ENCODE measurements around the gene TTYH3.
A peak's percentile ranks its signal among the peaks of the same experiment; 100 is the strongest.
"Not testable (repeated sequence)": the region's sequence is repeated elsewhere in the genome, so short reads cannot be mapped to it uniquely, and the experiment has no call there.

TTYH3 gene

DNA sequence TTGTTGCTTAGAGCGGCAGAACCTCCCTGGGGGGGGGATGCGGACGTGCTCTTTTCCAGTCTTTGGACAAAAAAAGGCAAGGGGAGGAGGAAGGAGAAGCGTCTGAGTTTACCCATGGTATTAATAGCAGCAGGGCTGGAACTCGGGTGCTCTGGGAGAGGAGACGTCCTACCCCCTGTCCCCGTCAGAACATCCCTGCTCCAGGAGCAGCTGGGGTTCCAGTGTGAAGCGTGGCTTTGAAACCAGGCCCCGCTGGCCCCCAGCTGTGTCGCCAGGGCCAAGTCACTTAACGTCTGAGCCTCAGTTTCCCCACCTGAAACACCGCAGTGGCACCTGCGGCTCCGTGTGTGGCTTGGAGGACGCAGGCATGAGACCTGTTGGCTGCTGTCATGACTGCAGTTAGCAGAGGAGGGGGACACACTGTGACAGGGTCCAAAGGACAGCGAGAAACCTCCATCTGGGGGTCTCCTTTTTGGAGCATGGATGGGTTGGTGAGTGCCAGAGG is 57.6 kb downstream of the TTYH3 start:
- no peak for DNase-seq

DNA sequence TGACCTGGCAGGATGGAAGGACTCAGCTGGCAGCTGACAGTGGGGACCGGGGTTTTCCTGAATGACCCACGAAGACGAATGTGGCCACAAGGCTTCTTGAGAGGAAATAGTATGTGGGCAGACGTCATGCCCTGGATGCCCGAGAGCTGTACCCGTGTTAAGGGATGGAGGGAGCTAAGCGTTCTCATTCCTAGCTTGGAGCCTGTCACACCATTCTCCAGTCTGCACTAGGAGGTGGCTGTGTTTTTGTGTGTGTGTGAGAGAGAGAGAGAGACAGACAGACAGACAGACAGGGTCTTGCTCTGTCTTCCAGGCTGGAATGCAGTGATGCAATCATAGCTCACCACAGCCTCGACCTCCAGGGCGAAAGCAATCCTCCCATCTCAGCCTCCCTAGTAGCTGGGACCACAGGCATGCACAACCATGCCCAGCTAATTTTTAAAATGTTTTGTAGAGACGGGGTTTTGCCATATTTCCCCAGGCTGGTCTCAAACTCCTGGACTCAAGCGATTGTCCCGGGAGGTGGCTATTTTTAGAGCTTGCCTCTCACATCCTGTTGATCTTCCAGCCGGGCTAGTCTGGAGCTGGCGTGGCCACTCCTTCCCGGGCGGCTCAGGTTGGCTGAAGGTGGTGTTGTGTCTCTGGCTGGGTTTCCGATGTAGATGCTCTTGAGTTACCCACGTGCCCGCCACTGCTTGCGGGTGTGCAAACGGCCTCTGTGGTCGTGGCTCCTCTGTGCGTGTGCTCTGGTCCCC is 58.3 kb downstream of the TTYH3 start:
- DNase-seq = no peak

DNA sequence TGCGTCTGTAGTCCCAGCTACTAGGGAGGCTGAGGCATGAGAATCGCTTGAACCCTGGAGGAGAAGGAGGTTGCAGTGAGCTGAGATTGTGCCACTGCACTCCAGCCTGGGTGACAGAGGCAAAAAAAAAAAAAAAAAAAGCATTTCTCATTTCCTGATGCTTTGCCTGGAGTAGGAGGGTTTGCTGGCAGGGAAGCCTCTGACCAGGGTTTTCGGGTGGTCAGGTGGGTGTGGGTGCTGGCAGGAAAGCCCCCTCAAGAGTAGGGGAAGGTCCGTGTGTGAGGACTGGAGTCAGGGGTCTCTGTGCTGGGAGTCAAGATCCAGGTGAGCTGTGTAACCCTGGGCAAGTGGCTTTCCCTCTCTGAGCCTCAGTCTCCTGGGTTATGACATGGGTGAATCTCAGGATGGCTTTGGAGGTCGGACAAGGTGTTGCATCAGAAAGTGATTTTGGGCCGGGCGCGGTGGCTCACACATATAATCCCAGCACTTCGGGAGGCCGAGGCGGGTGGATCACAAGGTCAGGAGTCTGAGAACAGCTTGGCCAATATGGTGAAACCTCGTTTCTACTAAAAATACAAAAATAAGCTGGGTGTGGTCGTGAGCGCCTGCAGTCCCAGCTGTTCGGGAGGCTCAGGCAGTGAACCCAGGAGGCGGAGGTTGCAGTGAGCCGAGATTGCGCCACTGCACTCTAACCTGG is 59.4 kb downstream of the TTYH3 start:
- no peak for DNase-seq

DNA sequence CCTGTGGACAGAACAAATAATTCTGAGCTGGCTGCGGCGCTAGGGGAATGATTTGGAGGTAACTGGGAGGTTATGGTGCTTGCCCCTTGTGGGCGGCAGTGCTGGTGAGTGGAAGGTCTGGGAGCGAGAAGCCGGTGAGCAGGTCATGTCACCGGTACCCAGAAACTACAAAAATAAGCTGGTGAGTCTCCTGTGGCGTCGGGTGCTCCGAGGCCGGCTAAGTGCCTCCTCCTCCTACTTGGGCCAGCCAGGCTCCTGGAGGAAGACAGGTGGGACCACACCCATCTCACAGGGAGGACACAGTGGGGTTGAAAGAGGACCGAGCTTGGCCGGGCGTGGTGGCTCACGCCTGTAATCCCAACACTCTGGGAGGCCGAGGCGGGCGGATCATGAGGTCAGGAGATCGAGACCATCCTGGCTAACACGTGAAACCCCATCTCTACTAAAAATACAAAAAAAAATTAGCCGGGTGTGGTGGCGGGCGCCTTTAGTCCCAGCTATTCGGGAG is 60.2 kb downstream of the TTYH3 start:
- not testable (repeated sequence) for DNase-seq

DNA sequence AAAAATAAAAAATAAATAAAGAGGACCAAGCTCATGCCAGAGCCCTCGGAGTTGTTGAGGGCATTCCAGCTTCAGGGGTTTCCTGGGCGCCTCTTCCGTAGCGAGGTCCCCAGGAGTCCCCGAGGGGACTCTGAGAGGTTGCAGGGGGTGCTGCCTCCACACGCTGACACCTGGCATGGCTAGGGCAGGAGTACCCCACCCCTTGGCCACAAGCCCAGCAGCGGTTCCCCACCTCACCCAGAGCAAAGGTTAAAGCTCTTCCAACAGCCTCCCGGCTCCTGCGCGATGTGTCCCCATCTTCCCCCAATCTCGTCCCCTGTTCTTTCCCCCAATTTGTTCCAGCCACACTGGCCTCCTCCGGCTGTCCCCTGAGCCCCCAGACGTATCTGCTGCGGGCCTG is 60.8 kb downstream of the TTYH3 start:
- DNase-seq = no peak

DNA sequence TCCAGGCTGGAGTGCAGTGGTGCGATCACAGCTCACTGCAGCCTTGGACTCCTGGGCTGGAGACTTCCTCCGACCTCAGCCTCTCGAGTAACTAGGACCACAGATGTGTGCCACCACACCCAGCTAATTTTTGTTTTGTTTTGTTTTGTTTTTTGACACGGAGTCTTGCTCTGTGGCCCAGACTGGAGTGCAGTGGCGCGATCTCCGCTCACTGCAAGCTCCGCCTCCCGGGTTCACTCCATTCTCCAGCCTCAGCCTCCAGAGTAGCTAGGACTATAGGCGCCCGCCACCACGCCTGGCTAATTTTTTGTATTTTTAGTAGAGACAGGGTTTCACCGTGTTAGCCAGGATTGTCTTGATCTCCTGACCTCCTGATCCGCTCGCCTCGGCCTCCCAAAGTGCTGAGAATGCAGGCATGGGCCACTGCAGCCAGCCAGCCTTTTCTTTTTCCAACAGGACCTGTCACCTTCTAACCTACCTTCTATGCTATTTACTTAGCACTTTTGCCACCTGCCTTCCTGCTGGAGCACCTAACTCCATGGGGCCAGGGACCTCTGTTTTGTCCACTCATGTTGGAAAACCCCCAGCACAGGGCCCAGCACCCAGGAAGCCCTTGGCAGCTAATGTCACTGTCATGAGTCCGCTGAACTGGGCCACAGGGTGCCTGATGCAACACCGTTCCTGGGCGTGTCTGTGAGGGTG is 61.8 kb downstream of the TTYH3 start:
- not testable (repeated sequence) for DNase-seq

DNA sequence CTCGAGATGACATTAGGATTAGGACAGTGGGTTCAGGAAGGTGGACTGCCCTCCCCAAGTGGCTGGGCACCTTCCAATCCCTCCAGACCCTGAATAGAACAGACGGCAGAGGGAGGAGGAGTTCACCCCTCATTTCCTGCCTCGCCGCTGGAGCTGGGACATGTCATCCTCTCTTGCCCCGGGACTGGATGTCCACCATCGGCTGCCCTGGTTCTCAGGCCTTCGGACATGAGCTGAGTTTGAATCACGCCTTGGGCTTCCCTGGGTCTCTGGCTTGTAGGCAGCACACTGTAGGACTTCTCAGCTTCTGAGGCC is 62.3 kb downstream of the TTYH3 start:
- not testable (repeated sequence) for DNase-seq

DNA sequence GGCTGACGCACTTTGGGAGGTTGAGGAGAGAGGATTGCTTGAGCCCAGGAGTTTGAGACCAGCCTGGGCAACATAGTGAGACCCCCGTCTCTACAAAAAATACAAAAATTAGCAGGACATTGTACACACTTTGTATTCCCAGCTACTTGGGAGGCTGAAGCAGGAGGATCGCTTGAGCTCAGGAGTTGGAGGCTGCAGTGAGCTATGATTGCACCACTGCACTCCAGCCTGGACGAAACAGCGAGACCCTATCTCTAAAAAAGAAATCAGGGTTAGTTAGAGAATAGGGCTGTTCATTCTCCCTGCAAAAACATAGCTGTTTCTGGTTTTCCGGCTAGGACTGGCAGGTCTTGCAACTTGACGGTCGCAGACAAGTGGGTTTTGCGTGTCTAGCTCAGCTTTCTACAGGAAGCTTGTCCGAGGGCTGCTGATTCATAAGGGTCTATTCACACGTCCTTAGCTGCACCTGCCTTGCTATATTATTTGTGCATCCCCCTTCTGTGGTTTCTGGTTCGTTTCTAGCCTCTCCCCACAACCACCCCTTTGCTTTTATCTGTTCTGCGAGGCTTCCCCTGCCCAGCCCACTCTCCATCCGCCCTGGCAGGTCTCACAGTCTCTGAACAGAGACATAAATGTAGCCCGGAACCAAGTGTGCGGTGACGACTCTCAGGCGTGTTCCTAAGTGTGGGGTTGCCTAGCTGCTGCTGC is 66.9 kb downstream of the TTYH3 start:
- no peak for DNase-seq

DNA sequence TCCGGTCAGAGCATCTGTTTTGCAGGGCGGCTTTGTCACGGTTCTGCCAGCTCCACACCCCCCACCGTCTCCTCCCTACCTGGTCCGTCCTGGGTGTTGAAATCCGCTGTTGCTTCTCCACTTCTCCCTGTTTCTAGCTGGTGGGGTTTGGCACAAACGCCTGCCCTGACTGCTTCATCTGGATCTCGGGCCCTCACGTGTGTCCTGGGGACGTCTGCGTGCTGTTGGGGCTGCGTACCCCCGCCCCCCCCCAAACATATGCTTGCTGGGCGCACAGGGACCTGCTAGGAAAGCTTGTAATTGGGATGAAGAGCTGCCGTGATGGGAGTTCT is 67.5 kb downstream of the TTYH3 start:
- DNase-seq = no peak

DNA sequence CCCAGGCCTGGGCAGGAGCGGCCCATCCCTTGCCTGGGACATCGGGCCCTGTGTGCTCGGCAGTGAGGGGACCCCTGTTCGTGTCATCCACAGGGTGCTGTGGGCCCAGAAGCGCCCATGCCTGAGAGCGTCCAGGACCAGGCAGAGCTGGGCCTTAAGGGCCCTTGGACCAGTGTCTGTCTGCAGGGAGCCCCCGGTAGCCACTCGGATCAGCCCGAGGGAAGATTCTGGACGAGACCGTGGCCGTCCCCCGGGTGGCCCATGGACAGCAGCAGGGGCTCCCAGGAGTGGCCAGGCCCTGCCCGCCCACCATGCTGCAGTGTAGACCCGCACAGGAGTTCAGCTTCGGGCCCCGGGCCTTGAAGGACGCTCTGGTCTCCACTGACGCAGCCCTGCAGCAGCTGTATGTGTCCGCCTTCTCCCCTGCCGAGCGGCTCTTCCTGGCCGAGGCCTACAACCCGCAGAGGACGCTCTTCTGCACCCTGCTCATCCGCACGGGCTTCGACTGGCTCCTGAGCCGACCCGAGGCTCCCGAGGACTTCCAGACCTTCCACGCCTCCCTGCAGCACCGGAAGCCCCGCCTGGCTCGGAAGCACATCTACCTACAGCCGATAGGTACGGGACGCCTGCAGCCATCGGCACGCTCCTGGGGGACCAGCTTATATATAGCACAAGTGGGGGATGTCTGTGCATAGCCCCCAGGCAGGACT is 68.5 kb downstream of the TTYH3 start:
- DNase-seq = no peak

DNA sequence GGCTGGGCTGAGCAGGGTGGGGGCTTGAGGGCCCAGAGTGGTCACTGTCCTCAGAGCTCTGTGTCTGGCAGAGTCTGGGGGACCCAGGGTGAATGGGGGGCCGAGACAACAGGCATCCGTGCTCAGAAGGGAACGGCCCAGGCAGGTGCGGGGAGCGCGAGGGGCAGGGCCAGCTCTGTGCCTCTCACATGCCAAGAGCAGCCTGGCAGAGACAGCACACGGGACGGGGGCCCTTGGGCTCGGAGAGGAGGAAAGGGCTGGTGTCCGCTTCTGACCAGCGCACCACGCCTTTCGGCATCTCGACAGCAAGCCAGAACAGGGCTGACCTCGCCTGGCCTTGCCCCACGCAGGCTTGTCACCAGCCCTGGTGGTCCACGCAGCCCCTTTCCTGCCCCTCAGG is 69.6 kb downstream of the TTYH3 start:
- no peak for DNase-seq

DNA sequence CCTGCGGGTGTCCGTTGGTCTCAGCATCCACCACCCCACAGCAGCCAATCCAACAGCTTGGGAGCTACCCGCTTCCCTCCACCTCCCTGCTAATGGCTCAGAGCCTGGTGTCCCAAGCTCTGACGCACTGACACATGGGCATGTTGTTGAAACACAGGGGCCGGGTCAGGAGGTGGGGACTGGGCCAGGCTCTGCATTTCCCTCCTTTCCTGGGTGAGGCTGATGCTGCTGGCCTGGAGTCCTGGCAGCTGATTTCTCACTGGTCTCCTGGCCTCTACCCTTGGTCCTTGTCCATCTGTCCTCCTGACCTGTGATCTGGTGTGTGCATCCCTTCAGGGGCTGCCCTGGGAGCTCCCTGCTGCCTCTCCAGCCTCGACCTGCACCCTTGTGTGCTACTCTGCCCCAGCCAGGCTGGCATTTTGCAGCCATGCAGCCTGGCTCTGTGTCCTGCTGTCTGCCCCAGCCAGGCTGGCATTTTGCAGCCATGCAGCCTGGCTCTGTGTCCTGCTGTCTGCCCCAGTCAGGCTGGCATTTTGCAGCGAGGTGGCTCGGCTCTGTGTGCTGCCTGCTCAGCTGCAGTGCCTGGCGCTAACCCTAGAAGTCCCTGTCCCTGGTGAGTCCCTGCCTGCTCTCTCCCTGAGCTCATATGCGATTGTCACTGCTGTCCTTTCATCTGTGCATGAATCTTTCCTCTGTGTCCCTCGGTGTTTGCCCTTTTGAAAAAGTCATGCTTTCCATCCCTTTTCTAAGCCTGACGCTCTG is 70.2 kb downstream of the TTYH3 start:
- DNase-seq = no peak

DNA sequence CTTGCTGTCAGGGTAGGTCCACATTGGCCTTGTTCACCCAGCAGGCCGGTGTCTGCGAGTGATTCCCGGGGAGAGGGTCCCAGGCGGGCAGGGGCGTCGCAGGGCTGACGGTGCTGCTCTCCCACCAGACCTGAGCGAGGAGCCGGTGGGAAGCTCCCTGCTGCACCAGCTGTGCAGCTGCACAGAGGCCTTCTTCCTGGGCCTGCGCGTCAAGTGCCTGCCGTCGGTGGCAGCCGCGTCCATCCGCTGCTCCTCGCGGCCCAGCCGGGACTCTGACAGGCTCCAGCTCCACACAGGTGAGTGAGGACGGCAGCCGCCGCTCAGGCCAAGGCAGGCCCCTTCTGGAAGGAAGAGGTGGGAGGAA is 70.8 kb downstream of the TTYH3 start:
- no peak for DNase-seq

DNA sequence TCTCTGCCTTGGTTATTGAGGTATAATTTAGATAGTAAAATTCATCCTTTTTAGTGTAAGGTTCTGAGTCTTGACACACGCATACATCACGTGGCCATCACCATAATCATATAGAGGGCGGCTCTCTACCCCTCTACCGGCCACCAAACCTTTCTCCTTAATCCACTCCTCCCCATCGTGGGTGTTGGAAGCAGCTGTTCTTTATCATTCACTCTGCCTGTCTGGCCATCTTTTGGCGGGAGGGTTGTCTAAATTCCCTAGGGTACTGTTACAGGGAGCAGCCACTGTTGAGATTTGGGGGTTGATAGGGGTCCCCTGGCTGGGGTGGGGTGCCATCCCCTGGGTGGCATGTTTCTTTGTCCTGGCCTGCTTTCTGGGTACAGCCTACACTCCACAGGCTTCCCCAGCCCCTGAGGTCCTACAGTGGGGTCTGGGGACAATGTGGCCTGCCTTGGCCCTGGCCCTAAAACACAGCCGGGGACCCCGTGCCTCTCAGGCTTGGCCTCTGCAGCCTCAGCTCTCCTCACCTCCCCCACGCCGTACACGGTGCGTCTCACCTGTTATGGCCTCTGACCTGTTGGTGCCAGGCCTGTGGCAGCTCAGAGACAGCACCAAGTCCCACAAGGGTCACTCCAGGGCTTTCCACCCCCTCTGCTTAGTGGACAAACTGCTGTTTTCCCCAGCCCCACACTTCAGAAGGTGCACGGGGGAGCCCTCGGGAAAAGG is 73.7 kb downstream of the TTYH3 start:
- no peak for DNase-seq

DNA sequence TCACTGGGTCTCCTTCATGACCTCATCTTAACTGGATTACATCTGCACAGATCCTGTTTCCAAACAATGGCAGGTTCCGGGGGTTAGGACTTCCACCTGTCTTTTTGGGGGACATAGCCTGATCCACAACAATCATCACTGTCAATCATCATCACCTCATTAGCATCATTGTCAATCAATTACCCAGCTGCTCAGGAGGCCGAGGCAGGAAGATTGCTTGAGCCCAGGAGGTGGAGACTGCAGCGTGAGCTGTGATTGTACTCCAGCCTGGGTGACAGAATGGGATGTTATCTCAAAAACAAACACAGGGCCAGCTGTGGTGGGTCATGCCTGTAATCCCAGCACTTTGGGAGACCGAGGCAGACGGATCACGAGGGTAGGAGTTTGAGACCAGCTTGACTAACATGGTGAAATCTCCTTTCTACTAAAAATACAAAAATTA is 74.9 kb downstream of the TTYH3 start:
- DNase-seq = no peak

DNA sequence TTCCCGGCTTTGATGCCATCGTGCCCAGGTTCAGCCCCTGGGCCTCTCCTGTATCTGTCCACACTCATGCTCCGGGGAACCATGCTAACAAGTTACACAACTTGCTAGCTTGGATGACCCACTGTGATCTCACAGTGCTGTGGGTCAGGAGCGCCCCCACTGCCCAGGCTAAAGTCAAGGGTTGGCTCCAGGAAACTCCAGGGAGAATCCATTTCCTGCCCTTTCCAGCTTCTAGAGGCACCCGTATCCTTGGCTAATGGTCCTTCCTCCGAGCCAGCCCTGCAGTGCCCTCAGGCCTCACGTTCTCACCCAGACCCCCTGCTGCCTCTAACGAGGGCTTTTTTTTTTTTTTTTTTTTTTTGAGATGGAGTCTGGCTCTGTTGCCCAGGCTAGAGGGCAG is 75.7 kb downstream of the TTYH3 start:
- no peak for DNase-seq

DNA sequence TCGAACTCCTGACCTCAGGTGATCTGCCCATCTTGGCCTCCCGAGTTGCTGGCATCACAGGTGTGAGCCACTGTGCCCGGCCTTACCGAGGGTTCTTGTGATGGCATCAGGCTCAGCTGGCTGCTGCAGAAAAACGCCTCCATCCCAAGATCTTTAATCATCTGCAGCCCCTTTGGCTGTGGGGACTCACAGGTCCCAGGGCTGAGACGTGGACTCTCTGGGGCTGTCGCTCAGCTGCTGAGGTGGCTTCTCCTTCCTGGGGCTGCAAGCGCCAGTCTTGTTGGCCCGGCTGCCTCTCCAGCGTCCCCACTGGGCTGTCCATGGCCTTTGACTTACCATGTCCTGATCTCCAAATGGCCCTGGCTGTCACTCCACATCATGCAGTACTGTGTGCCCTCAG is 76.3 kb downstream of the TTYH3 start:
- no peak for DNase-seq

DNA sequence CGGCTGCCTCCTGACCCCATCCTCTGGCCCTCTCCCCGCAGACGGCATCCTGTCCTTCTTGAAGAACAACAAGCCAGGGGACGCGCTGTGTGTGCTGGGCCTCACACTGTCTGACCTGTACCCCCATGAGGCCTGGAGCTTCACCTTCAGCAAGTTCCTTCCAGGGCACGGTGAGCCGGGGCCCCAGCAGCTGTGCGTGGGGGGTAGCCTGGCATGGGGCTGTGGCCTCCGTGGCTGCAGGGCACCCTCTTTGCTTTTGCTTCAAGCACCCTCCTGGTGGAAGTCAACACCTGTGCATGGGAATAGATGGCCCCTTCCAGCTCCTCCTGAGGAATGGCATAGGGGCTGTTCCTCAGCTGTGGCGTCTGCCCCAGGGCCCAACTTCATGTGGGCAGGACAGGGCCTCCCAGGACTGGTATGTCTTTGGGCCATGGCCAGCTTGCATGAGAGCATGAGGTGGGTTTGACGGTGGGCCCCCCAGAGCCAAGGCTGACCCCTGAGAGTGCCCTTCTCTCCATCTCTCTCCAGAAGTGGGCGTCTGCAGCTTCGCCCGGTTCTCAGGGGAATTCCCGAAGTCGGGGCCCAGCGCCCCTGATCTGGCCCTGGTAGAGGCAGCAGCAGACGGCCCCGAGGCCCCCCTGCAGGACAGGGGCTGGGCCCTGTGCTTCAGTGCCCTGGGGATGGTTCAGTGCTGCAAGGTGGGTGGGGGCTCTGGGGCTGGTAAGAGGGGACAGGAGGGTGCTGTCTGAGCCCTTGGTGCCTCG is 76.9 kb downstream of the TTYH3 start:
- no peak for DNase-seq

DNA sequence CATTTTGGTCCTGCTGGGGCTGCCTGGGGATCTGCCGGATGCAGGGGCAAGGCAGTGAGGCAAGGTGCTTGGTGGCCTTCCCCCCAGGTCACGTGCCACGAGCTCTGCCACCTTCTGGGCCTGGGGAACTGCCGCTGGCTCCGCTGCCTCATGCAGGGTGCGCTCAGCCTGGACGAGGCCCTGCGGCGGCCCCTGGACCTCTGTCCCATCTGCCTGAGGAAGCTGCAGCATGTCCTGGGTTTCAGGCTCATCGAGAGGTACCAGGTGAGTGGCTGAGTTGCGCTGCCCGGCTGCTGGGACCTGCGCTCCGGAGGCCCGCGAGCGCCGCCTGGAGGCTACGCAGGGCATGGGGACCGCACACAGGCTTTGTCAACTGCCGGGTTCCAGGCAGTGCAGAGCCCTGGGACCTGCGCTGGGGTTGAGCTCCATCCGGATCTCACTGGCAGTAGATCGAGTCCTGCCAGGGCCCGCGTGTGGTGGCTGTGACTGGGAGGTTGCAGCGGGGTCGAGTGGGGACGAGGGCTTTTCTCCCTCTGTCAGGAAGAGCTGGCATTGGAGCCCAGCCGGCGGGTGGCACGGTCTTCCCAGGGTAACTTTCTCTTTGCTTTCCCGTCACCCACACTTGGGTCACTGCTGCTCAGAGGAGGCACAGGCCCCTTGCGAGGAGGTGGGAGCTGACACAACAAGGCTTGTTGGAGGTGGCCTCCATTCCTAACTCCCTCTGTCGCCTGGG is 77.9 kb downstream of the TTYH3 start:
- DNase-seq = peak; percentile 57

DNA sequence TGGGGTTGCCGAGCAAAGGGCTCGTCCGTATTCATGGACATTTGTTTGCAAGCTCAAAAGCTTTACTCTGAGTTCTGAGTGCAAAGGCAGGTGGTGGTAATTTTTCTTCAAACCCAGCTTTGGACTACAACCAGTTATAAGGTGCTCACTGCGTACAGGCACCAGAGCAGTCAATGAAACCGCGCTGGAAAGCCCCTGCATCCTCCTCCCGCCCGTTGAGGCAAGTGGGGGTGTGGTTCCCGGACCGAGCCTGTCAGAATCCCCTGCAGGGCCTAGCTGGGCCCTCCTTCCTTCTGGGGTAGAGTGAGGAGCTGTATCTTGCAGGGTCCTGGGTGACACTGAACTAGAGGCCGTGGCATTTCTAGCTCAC is 78.5 kb downstream of the TTYH3 start:
- no peak for DNase-seq
